ENCODE measurements around the gene CAMK4.

- TF ChIP-seq CTCF (conservative IDR thresholded peaks at IDR 0.05; ENCODE audit: low read depth in 2 of 2) (no peak), EZH2 (IDR thresholded peaks at IDR 0.05; ENCODE audit: low read depth, unreplicated experiment) (no peak), POLR2AphosphoS5 (IDR thresholded peaks at IDR 0.05; ENCODE audit: low read depth) (no peak)
These were observed 4.5 kb downstream of the CAMK4 start for GRCh38 chr5:111228520-111229220.
